Astrocyte of the cerebellum (primary cell): ENCODE measurements around the gene CLCF1.

Source experiments
- DNase-seq: peaks from one replicate; pipeline ENCODE4 v3.0.0-alpha.2; 2011; ENCODE audit warnings: low read depth
- H3K4me3 ChIP-seq: 2 replicates; pipeline ENCODE4 v1.5.1; 2011; ENCODE audit warnings: mild to moderate bottlenecking, low read depth, low read length, moderate library complexity
- CTCF ChIP-seq: IDR thresholded peaks from 2 replicates; pipeline ENCODE4 v1.5.1; 2012; ENCODE audit warnings: low read length, low read depth, moderate library complexity, mild to moderate bottlenecking; ENCODE audit errors: missing control alignments
- in situ Hi-C: cut with HindIII; loops from 2 replicates; pipeline ENCODE4 v1.10.0; 2017; ENCODE audit warnings: low sequenced_read_pairs

Gene CLCF1

GRCh38 chr11:67316882-67317204 is 56.6 kb downstream of the CLCF1 start:
- no peak for TF ChIP-seq CTCF
- in situ Hi-C loops = loop anchor here (10.0 kb wide), 1 partner anchor 62 kb away; no protein-coding TSS in a partner anchor
- peak overlapping the region; percentile 75 for H3K4me3 ChIP-seq
- DNase-seq = no peak

- TF ChIP-seq CTCF = no peak
- H3K4me3 ChIP-seq = no peak overlapping the region
- no peak for DNase-seq
- in situ Hi-C loops = loop anchor here (10.0 kb wide), 1 partner anchor 61 kb away; no protein-coding TSS in a partner anchor
These were observed 58.0 kb downstream of the CLCF1 start for GRCh38 chr11:67315325-67315909.

GRCh38 chr11:67314218-67314617 is 59.2 kb downstream of the CLCF1 start:
- in situ Hi-C loops = loop anchor here (10.0 kb wide), 1 partner anchor 59 kb away; no protein-coding TSS in a partner anchor

More at GRCh38 chr11:67314218-67314617, 59.2 kb downstream of the CLCF1 start:
- no peak overlapping the region for H3K4me3 ChIP-seq
- DNase-seq = no peak
- TF ChIP-seq CTCF = no peak
